T-helper 2 cell treated with Interferon-gamma antibody and Interleukin-4, amounts not matched to agents 5 μg/mL and 100 μg/mL, for 36 hours (primary cell): ENCODE results near the gene GALNT16.

Experiments
- DNase-seq: peaks from one replicate; pipeline ENCODE4 v3.0.0; 2021; ENCODE audit warnings: low spot score
- H3K27ac Mint-ChIP-seq: one replicate; pipeline ENCODE4 v1.8.0; 2021; ENCODE audit warnings: mild to moderate bottlenecking, mixed read lengths
- H3K27me3 Mint-ChIP-seq: one replicate; pipeline ENCODE4 v1.8.0; 2021; ENCODE audit warnings: low read depth, mixed read lengths
- H3K36me3 Mint-ChIP-seq: one replicate; pipeline ENCODE4 v1.8.0; 2021; ENCODE audit warnings: low read depth, mixed read lengths
- H3K4me1 Mint-ChIP-seq: one replicate; pipeline ENCODE4 v1.8.0; 2021; ENCODE audit warnings: low read depth, mixed read lengths
- H3K4me3 Mint-ChIP-seq: one replicate; pipeline ENCODE4 v1.8.0; 2022; ENCODE audit warnings: mild to moderate bottlenecking, moderate library complexity, mixed read lengths
- H3K9me3 Mint-ChIP-seq: one replicate; pipeline ENCODE4 v1.8.0; 2021; ENCODE audit warnings: mixed read lengths

Gene GALNT16

DNA sequence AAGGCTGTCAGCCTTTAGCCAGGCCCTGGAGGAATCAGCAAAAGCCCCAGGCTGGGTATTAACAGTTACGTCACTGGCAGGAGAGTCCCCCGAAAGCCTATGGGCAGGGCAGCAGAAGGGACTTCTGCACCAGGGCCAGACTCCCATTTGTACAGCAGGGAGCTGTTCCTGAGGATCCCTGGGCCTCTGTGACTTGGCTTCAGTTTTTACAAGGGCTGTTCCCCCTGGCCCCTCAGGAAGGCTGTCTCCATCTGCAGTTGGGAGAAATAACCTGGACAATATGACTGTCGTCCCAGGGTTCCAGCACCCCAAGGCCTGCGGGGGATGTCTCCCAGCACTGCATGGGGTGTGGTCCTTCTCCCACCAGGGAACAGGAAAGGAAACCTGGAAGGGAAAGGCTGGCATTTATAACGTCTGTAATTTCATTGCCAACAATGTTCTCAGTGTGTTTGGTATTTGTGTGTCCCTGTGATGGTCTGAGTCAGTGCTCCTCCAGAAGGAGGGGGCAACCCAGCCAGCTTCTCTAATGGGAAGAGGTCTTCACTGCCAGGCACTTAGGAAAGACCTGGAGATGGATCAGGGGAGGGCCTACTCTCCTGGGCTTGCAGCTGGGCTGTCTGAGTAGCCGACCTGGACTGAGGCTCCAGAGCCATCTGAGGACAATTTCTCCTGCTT is 95.8 kb downstream of the GALNT16 start:
- DNase-seq = no peak
- Mint-ChIP-seq H3K27me3 (no peaks in the 10 kb centered on the region), H3K4me1 (peaks cover 12% of the 10 kb centered on the region), H3K27ac (peak overlapping the region; percentile 57), H3K4me3 (peak overlapping the region; percentile 18), H3K36me3 (no peaks in the 10 kb centered on the region), H3K9me3 (no peaks in the 10 kb centered on the region)

DNA sequence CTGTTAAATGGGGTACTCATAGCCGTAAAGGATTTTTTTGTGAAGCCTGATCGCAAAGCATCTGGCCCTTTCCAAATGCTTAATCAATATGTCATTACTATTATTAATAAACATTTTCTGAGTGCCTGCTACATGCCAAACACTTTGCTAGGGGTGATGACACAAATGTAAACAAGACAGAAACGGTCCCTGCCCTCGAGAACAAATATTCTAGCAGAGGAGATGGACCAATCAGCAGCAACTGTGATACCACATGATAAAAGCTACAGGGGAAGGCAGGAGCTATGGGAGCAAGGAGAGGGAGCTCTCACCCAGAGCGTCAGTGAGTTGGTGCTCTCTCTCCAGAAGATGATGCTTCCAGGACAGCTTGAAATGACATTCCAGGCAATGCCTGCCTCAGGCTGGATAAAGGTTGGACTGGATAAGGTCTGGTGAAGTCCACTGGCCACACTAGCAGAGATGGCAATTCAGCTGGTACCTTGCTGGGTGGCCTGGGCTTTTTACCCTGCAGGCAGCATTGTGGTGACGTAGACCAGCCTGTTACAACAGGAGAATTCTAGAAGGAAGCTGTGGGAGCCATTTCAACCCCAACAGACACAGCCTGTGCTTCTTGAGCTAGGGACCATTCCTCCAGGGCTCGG is 97.1 kb downstream of the GALNT16 start:
- DNase-seq = no peak
- Mint-ChIP-seq H3K4me3 (no peak overlapping the region), H3K36me3 (no peaks in the 10 kb centered on the region), H3K4me1 (peaks cover 12% of the 10 kb centered on the region), H3K27me3 (no peaks in the 10 kb centered on the region), H3K9me3 (no peaks in the 10 kb centered on the region), H3K27ac (no peak overlapping the region)

- Mint-ChIP-seq H3K4me3 (no peak overlapping the region), H3K9me3 (no peaks in the 10 kb centered on the region), H3K4me1 (peaks cover 12% of the 10 kb centered on the region), H3K36me3 (no peaks in the 10 kb centered on the region), H3K27ac (no peak overlapping the region), H3K27me3 (no peaks in the 10 kb centered on the region)
- DNase-seq = no peak
Measured at GRCh38 chr14:69357544-69358200, 97.7 kb downstream of the GALNT16 start.

- Mint-ChIP-seq H3K9me3 (no peaks in the 10 kb centered on the region), H3K4me1 (peaks cover 12% of the 10 kb centered on the region), H3K27ac (no peak overlapping the region), H3K36me3 (no peaks in the 10 kb centered on the region), H3K27me3 (no peaks in the 10 kb centered on the region), H3K4me3 (no peak overlapping the region)
- peak; percentile 22 for DNase-seq
Measured at GRCh38 chr14:69358233-69358963, 98.4 kb downstream of the GALNT16 start.

DNA sequence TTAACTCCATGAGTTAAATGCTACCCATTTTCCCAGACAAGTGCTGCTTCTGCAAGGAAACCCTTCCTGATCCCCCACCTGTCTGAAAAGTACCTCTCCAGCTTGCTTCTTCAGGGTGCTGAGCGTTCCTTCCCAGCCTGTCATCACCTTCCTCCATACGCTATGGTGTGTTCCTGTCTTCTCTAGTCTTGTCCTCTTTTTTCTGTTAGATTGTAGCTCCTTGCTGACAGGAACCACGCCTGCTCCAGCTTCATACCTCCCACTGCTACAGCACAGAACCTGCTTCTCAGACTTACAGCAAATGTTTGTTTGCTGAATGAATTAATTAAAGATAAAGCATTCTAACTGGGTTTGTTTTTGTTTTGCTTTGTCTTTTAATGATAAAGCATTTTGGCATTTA is 99.0 kb downstream of the GALNT16 start:
- no peaks in the 10 kb centered on the region for H3K27me3 Mint-ChIP-seq

GRCh38 chr14:69360438-69361108 is 100.6 kb downstream of the GALNT16 start:
- H3K36me3 Mint-ChIP-seq = no peaks in the 10 kb centered on the region
- H3K4me1 Mint-ChIP-seq = no peaks in the 10 kb centered on the region
- H3K27ac Mint-ChIP-seq = no peak overlapping the region
- no peak overlapping the region for H3K4me3 Mint-ChIP-seq
- DNase-seq = no peak
- no peaks in the 10 kb centered on the region for H3K27me3 Mint-ChIP-seq
- no peaks in the 10 kb centered on the region for H3K9me3 Mint-ChIP-seq

More for the DNA sequence above, 99.0 kb downstream of the GALNT16 start:
- Mint-ChIP-seq H3K4me1 (peaks cover 9% of the 10 kb centered on the region), H3K4me3 (no peak overlapping the region), H3K36me3 (no peaks in the 10 kb centered on the region), H3K9me3 (no peaks in the 10 kb centered on the region), H3K27ac (no peak overlapping the region)
- no peak for DNase-seq

- H3K36me3 Mint-ChIP-seq = no peaks in the 10 kb centered on the region
- H3K27me3 Mint-ChIP-seq = no peaks in the 10 kb centered on the region
- H3K4me3 Mint-ChIP-seq = no peak overlapping the region
- H3K9me3 Mint-ChIP-seq = no peaks in the 10 kb centered on the region
- H3K27ac Mint-ChIP-seq = no peak overlapping the region
- no peaks in the 10 kb centered on the region for H3K4me1 Mint-ChIP-seq
- DNase-seq = no peak
Measured at GRCh38 chr14:69363055-69363454, 103.1 kb downstream of the GALNT16 start.

- no peak for DNase-seq
- Mint-ChIP-seq H3K27me3 (no peaks in the 10 kb centered on the region), H3K4me1 (no peaks in the 10 kb centered on the region), H3K27ac (no peak overlapping the region), H3K9me3 (no peaks in the 10 kb centered on the region), H3K4me3 (no peak overlapping the region), H3K36me3 (no peaks in the 10 kb centered on the region)
Measured at GRCh38 chr14:69363964-69364363, 104.0 kb downstream of the GALNT16 start.

GRCh38 chr14:69364378-69364777 is 104.4 kb downstream of the GALNT16 start:
- no peak for DNase-seq
- Mint-ChIP-seq H3K27ac (no peak overlapping the region), H3K36me3 (no peaks in the 10 kb centered on the region), H3K27me3 (no peaks in the 10 kb centered on the region), H3K4me1 (no peaks in the 10 kb centered on the region), H3K9me3 (no peaks in the 10 kb centered on the region), H3K4me3 (no peak overlapping the region)

- no peak for DNase-seq
- H3K27ac Mint-ChIP-seq = no peak overlapping the region
- no peaks in the 10 kb centered on the region for H3K4me1 Mint-ChIP-seq
- no peaks in the 10 kb centered on the region for H3K9me3 Mint-ChIP-seq
- H3K4me3 Mint-ChIP-seq = no peak overlapping the region
- H3K36me3 Mint-ChIP-seq = no peaks in the 10 kb centered on the region
- H3K27me3 Mint-ChIP-seq = no peaks in the 10 kb centered on the region
Measured at GRCh38 chr14:69366069-69366468, 106.1 kb downstream of the GALNT16 start.

DNA sequence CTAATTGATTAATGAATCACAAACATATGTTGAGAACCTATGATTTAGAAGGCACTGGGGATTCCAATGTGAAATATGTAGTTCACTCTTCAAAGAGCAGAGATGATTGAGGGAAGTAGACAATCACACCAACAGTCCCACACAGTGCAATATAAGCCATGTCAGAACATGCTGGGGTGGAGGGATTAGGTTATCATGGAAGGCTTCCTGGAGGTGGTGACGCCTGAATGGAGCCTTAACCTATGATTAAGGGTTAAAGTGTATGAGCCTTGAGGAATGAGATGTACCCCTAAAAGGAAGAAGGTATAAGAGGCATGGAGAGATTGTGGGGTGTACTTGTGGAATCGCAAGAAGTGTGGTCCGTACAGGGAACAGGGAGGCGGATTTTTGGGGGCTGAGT is 106.8 kb downstream of the GALNT16 start:
- Mint-ChIP-seq H3K27me3 (no peaks in the 10 kb centered on the region), H3K27ac (no peak overlapping the region), H3K4me3 (no peak overlapping the region), H3K9me3 (no peaks in the 10 kb centered on the region), H3K36me3 (no peaks in the 10 kb centered on the region), H3K4me1 (no peaks in the 10 kb centered on the region)
- no peak for DNase-seq

- Mint-ChIP-seq H3K4me3 (no peak overlapping the region), H3K9me3 (no peaks in the 10 kb centered on the region), H3K27me3 (no peaks in the 10 kb centered on the region), H3K27ac (no peak overlapping the region), H3K4me1 (no peaks in the 10 kb centered on the region), H3K36me3 (peaks cover 2% of the 10 kb centered on the region)
- DNase-seq = no peak
Measured at GRCh38 chr14:69368381-69368780, 108.4 kb downstream of the GALNT16 start.

DNA sequence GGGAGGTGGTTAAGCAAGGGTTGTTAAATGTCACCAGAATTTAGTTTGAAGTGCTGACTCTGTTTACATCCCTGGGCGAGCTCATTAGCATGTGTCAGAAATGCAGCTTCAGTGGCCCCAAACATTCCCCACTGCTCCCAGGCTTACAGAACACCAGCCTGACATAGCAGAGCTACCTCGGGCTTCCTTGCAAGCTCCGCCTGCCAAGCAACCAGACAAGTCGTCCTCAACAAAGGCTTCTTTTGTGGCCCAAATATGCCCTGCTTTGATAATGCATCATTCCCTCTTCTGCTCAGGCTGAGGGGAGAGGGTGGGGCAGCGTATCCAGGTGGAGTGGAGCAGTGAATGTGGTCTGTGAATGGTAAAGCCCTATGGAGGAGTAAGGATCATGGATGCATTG is 110.1 kb downstream of the GALNT16 start:
- H3K27me3 Mint-ChIP-seq = no peaks in the 10 kb centered on the region
- no peak for DNase-seq
- H3K9me3 Mint-ChIP-seq = no peaks in the 10 kb centered on the region
- H3K4me1 Mint-ChIP-seq = no peaks in the 10 kb centered on the region
- no peak overlapping the region for H3K4me3 Mint-ChIP-seq
- no peak overlapping the region for H3K27ac Mint-ChIP-seq
- peaks cover 7% of the 10 kb centered on the region for H3K36me3 Mint-ChIP-seq
